Gastrocnemius medialis (tissue), 4 donors: ENCODE measurements around the gene DYSF. TPM values are rescaled to one million over a fixed set of nuclear protein-coding genes. Genes with fewer than 3 reads are reported as not detected.

Source experiments
- ATAC-seq, 2 donors: fragments of 150-250 bp; one replicate each; pipeline ENCODE4 v1.9.1; 2016
- DNase-seq, 2 donors: peaks; one replicate each; pipeline ENCODE4 v3.0.0-alpha.2; 2019
- H3K27ac ChIP-seq, 4 donors: fragments of 200-600 bp; sonication (generic); 1 replicate in 1 of 4; 2 replicates in 3 of 4; pipeline ENCODE4 v1.5.1; 2016 to 2018; ENCODE audit warnings: mild to moderate bottlenecking in 2 of 4, moderate library complexity in 1 of 4
- H3K27me3 ChIP-seq, 3 donors: fragments of 200-600 bp; sonication (generic) in 2 of 3; 1 replicate in 1 of 3; 2 replicates in 2 of 3; pipeline versions ENCODE4 v1.5.1 to v1.6.0; 2016 to 2019; ENCODE audit warnings: mild to moderate bottlenecking in 1 of 3, moderate library complexity in 1 of 3
- H3K36me3 ChIP-seq, 2 donors: fragments of 200-600 bp; sonication (generic) in 1 of 2; one replicate each; pipeline ENCODE4 v1.5.1; 2017 to 2018
- H3K4me1 ChIP-seq, 2 donors: fragments of 200-600 bp; sonication (generic) in 1 of 2; one replicate each; pipeline ENCODE4 v1.5.1; 2016 to 2017; ENCODE audit warnings: mild to moderate bottlenecking in 2 of 2
- H3K4me3 ChIP-seq, 4 donors: fragments of 200-600 bp; sonication (generic) in 3 of 4; 1 replicate in 1 of 4; 2 replicates in 3 of 4; pipeline ENCODE4 v1.5.1; 2016 to 2019; ENCODE audit warnings: mild to moderate bottlenecking in 2 of 4
- H3K9me3 ChIP-seq, 3 donors: fragments of 200-600 bp; sonication (generic) in 2 of 3; 1 replicate in 1 of 3; 2 replicates in 2 of 3; pipeline ENCODE4 v1.5.1; 2016 to 2019
- CTCF ChIP-seq, 5 experiments: fragments of 450-650 bp in 3 of 5; fragments of 200-600 bp in 2 of 5; sonication (generic) in 2 of 5; IDR thresholded peaks in 4 of 5; conservative IDR thresholded peaks in 1 of 5; 1 replicate in 4 of 5; 2 replicates in 1 of 5; pipeline ENCODE4 v1.5.1; 2016 to 2019; ENCODE audit warnings: antibody characterized with exemption in 5 of 5, mild to moderate bottlenecking in 3 of 5, moderate library complexity in 3 of 5
- POLR2A ChIP-seq, 2 donors: fragments of 450-650 bp; IDR thresholded peaks; one replicate each; pipeline ENCODE4 v1.6.1; 2017; ENCODE audit warnings: antibody characterized with exemption in 2 of 2, mild to moderate bottlenecking in 2 of 2, moderate library complexity in 2 of 2
- in situ Hi-C, 4 donors: fragments of 200-750 bp; cut with MboI; loops; one replicate each; pipeline versions ENCODE4 v1.15.0 to v1.8.0; 2017; ENCODE audit warnings: low sequenced_read_pairs in 4 of 4
- intact Hi-C: fragments of 100-400 bp; cut with DNase I; formaldehyde crosslinking; loops from one replicate; pipeline ENCODE4 v1.15.1; 2023; ENCODE audit warnings: low total_unique reads
- total RNA-seq, 4 donors: library from RNA; depleted of rRNA; stranded (reverse); fragments of >200 nt; gene quantifications; one replicate each; pipeline versions ENCODE4 v1.1.0 to v1.2.3, GENCODE V29; 2016

Gene DYSF
- total RNA-seq, 4 donors from 2014 or later: 40.7 to 267 (median 153) TPM

GRCh38 chr2:71716697-71717624 lies 263.6 kb downstream of the DYSF start:
- in situ Hi-C loops (no loop called here), intact Hi-C loops (loop anchor here (1.0 to 10.0 kb wide), 3 partner anchors 26 to 262 kb away; partner anchors contain the start of gene DYSF)
- TF ChIP-seq POLR2A (IDR thresholded peaks at IDR 0.05) (no peak), CTCF (IDR thresholded peaks at IDR 0.05 in 4 of 5, conservative IDR thresholded peaks at IDR 0.05 in 1 of 5) (no peak)
- Histone ChIP-seq H3K27me3 (no peaks in the 10 kb centered on the region), H3K36me3 (no peaks in the 10 kb centered on the region), H3K4me3 (no peak overlapping the region), H3K4me1 (peaks cover 85 to 86% of the 10 kb centered on the region in 2 donors), H3K9me3 (no peaks in the 10 kb centered on the region), H3K27ac (peak overlapping the region; percentile 82 to 90 (median 86))
- ATAC-seq (peak; percentile 83 to 85), DNase-seq (peak; percentile 97 to 99)

- no peak overlapping the region for H3K4me3 ChIP-seq
- TF ChIP-seq CTCF (IDR thresholded peaks at IDR 0.05 in 4 of 5, conservative IDR thresholded peaks at IDR 0.05 in 1 of 5) (no peak), POLR2A (IDR thresholded peaks at IDR 0.05) (no peak)
- ATAC-seq: no peak
- no peaks in the 10 kb centered on the region for H3K9me3 ChIP-seq
- intact Hi-C loops (loop anchor here (10.0 kb wide), 1 partner anchor 264 kb away; the partner anchor contains the start of gene DYSF), in situ Hi-C loops (no loop called here)
- H3K4me1 ChIP-seq: peaks cover 79 to 80% of the 10 kb centered on the region in 2 donors
- H3K27ac ChIP-seq: peak overlapping the region; percentile 82 to 90 (median 86)
- H3K36me3 ChIP-seq: no peaks in the 10 kb centered on the region
- no peaks in the 10 kb centered on the region for H3K27me3 ChIP-seq
- DNase-seq: no peak
Measured at GRCh38 chr2:71718686-71719085, 265.3 kb downstream of the DYSF start.

GRCh38 chr2:71719520-71720282 lies 266.3 kb downstream of the DYSF start:
- H3K27me3 ChIP-seq: no peaks in the 10 kb centered on the region
- H3K4me3 ChIP-seq: no peak overlapping the region
- DNase-seq (no peak), ATAC-seq (no peak)
- TF ChIP-seq CTCF (IDR thresholded peaks at IDR 0.05 in 4 of 5, conservative IDR thresholded peaks at IDR 0.05 in 1 of 5): no peak
- no peak for TF ChIP-seq POLR2A (IDR thresholded peaks at IDR 0.05)
- no peaks in the 10 kb centered on the region for H3K36me3 ChIP-seq
- peak overlapping the region; percentile 82 to 90 (median 86) for H3K27ac ChIP-seq
- peaks cover 68 to 71% of the 10 kb centered on the region in 2 donors for H3K4me1 ChIP-seq
- intact Hi-C loops: loop anchor here (10.0 kb wide), 1 partner anchor 265 kb away; the partner anchor contains the start of gene DYSF
- peaks cover 0 to under 1% (median 0%) of the 10 kb centered on the region in 3 donors for H3K9me3 ChIP-seq
- in situ Hi-C loops: no loop called here

- no peaks in the 10 kb centered on the region for H3K36me3 ChIP-seq
- no peaks in the 10 kb centered on the region for H3K27me3 ChIP-seq
- peak overlapping the region in 3 of 4 donors; percentile 17 to 90 (median 82) for H3K27ac ChIP-seq
- intact Hi-C loops (no loop called here), in situ Hi-C loops (no loop called here)
- ATAC-seq (no peak), DNase-seq (no peak)
- H3K9me3 ChIP-seq: peaks cover 0 to 5% (median 0%) of the 10 kb centered on the region in 3 donors
- TF ChIP-seq POLR2A (IDR thresholded peaks at IDR 0.05) (no peak), CTCF (IDR thresholded peaks at IDR 0.05 in 4 of 5, conservative IDR thresholded peaks at IDR 0.05 in 1 of 5) (no peak)
- peaks cover 63 to 68% of the 10 kb centered on the region in 2 donors for H3K4me1 ChIP-seq
- H3K4me3 ChIP-seq: no peak overlapping the region
Measured at GRCh38 chr2:71720283-71720560, 266.9 kb downstream of the DYSF start.
